HG03457 (cell line): Measurements from ENCODE around the gene NFATC2.

Experiments used
- ATAC-seq: cut with Tn5 transposase; IDR thresholded peaks from one replicate; pipeline ENCODE4 v1.9.1; 2021; ENCODE audit warnings: moderate number of reproducible peaks; ENCODE audit not compliant: unreplicated experiment

NFATC2 gene

DNA sequence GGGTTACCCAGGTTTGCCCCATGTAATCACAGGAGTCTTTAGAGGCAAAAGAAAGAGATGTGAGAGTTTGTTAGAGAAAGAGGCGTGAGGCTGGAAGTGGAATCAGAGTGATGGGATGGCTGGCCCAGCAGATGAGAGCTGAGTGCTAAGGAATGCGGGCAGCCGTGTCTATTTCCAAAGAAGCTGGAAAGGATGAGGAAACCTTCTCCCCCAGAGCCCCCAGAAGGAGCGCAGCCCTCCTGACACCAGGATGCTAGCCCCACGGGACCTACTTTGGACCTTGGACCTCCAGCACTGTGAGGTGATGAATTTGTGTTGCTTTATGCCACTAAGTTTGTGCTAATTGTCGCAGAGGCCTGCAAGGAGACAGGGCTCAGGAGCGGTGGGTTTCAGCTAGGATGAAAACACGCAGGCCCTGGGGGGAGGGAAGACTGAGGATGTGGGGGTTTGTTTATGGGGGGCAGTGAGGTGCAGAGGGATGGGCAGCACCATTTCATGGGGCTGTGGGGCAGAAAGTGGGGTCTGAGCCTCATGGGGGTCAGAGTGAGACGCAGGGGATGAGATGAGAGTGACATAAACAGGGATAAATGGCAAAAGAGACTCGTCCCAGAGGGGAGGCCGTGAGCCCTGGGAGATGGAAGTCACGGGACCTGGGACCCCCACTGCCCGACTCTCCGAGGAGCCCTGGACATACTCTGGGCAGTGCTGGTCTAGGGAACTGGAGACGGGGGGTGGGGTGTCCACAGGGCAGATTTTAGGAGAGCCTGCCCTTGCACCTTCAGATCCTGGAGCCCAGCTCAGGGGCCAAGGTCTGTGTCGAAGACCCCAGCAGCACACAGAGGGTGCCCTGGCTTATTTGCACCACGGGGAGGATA is 160.2 kb downstream of the NFATC2 start:
- no peak for ATAC-seq

DNA sequence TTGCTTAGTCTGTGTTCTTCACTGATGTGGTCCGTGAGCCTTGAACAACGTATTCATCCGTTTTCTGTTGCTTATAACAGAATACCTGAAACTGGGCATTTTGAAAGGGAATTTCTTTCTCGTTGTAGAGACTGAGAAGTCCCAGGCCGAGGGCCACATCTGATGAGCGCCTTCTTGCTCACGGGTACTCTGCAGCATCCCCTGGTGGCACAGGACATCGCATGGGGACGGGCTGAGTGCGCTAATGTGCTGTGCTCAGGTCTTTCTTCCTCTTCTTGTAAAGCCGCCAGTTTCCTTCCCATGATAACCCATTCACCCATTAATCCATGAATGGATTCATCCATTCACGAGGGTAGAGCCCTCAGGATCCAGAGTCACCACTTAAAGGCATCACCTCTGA is 161.0 kb downstream of the NFATC2 start:
- no peak for ATAC-seq

DNA sequence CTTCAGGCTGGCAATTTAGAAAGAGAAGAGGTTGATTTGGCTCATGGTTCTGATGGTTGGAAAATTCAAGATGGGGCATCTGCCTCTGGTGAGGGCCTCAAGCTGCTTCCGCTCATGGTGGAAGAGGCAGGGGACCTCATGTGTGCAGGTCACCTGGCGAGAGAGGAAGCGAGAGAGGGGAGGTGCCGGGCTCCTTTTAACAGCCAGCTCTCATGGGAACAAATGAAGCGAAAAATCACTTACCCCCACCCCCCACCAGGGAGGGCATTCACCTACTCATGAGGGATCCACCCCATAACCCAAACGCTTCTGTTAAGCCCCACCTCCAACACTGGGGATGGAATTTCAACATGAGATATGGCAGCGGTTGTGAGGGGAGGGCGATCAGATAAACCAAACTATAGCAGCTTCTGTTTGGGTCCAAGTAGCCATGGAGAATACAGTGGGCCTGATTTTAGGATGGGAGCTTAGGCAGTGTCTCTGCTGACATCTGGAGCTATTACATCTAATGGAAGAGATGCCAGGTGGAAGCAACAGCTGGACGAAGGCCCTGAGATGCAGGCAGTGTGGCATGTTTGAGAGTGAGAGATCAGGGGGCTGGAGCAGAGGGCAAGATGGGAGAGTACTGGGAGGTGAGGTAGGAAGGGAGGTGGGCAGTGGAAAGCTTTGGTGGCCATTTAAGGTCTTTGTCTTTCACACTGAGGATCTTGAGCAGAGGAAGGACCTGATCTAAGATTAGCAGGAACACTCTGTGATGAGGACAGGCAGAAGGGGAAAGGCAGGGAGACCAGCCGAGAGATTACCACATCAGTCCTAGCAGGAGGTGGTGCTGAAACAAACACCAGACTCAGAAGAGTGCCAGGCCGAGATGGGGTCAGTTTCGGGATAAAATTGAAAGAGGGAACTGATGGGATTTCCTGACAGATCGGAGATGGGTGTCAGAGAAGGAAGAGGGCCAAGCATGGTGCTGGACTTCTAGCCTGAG is 161.8 kb downstream of the NFATC2 start:
- no peak for ATAC-seq

DNA sequence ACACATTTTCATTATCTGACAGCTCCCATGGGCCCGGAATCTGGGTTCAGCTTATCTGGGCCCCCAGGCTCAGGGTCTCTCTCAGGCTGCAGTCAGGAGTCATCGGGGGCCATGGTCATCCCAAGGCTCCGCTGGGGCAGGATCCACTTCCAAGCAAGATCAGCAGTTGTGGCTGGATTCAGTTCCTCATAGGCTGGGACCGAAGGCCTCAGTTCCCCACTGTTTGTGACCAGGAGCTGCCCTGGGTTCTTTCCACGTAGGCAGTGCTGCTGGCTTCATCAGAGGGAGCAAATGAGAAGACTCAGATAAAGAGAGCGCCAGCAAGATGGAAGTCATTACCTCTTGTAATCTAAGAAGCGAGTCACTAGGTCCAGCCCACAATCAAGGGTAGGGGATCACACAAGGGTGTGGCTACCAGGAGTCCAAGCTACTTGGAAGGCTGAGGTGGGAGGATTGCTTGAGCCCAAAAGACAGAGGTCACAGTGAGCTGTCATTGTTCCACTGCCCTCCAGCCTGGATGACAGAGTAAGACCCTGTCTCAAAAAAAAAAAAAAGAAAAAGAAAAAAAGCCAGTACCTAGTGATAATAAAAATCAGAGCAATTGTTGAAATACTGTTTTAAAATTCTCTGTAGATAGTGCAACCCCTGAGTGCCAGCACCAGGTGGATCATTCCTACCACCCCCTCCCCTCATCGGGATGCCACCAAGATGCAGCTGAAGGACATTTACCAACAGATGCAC is 162.7 kb downstream of the NFATC2 start:
- ATAC-seq = no peak

DNA sequence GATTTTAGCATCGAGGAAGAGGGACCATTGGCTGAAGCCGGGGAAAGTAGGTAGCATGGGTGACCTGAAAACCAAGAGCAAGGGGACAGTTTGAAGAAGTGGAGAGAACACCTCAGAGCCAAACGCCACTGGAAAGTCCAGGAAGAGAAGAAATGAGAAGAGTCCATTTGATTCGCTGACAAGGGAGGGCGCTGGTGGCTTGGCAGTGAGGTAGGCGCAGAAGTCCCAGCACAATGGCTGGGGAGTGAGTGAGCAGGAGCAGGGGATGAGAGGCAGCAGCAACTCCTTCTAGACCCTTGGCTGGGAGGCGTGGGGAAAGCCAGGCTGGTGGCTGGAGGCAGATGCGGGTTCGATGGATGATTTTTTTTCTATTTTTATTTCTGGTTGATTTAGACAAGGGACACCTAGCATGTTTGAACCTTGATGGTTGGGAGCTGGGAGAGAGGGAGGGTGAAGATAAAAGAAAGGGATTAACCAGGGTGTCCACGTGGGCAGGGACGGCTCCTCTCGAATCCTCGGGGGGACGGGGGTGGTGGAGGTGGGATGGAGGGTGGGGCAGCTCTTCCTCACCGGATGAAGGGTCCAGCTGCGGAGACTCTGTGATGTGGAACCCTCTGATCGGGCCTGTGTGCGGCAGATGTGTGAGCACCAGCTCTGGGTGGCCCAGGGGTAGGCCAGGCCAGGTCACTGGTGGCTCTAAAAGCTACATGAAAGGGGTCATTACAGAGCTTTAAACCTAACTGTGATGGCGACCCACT is 164.2 kb downstream of the NFATC2 start:
- ATAC-seq = no peak

DNA sequence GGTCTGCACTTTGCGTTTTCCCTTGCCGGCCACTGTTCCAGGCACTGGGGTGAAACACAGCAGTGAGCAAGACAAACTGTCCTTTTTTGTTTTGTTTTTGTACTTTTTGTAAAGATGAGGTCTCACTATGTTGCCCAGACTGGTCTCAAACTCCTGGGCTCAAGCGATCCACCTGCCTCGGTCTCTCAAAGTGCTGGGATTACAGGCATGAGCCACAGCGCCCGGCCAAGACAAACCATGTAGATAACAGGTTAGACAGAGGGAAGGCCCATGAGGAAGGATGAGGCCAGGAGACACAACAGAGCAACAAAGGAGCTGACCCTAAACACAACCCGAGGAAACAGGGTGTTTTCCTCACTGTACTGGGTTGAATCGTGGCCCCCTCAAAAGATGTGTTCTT is 165.4 kb downstream of the NFATC2 start:
- ATAC-seq = no peak

DNA sequence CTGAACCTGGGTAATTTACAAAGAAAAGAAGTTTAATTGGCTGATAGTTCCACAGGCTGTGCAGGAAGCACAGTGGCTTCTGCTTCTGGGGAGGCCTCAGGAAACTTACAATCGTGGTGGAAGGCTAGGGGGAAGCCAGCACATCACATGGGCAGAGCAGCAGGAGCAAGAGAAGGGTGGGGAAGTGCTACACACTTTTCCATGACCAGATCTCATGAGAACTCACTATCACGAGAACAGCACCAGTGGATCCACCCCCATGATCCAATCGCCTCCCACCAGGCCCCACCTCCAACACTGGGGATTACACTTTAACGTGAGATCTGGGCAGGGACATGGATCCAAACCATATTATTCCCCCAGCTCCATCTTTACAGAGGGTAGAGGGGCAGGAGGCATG is 166.4 kb downstream of the NFATC2 start:
- ATAC-seq = no peak

DNA sequence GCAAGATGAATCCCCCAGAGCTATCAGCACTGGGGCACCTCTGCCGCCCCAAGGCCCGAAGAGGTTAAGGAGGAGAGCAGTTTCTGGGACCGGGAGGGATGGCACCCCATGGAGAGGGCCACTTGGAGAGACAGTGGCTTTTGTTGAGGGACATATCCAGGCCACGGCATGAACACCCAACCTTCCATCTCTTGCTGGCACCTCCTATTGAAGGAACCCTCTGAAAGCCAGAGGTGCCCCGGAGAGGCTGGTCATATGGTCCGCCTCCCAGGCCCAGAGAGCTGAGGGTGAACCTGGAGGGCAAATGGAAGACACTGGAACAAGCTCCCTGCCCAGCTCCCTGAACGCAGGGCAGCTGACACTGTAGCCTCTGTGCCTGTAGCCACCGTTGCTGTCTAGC is 167.0 kb downstream of the NFATC2 start:
- no peak for ATAC-seq

DNA sequence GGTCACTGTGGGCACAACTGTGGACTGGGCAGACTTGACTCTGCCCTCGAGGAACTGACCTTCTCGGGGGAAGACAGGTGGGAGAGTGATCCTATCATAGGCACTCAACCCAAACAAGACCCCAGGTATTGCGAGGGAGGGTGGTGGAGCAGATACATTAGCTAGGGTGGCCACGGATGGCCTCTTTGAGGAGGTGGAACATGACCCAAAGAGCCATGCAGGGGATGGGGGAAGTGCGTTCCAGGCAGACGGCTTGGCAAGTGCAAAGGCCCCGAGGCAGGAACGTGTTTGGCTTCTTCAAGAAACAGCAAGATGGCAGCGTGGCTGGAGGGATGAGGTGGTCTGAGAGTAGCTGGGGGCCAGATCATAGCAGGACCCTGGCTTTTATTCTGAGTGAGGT is 167.6 kb downstream of the NFATC2 start:
- no peak for ATAC-seq

DNA sequence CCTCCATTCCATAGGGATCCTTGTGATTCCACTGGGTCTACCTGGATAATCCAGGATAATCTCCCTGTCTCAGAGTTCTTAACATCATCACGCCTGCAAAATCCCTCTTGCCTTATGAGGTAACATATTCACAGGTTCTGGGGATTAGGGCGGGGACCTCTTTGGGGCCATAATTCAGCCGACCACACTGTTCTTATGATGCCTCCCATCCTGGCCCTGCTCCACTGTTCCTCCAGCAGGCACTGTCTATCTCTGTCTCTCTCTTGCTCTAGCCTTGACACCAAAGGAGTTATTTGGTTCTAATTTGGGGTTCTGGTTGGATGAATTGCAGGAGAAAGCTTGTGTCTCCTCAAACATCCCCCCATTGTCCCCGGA is 168.1 kb downstream of the NFATC2 start:
- ATAC-seq = no peak

DNA sequence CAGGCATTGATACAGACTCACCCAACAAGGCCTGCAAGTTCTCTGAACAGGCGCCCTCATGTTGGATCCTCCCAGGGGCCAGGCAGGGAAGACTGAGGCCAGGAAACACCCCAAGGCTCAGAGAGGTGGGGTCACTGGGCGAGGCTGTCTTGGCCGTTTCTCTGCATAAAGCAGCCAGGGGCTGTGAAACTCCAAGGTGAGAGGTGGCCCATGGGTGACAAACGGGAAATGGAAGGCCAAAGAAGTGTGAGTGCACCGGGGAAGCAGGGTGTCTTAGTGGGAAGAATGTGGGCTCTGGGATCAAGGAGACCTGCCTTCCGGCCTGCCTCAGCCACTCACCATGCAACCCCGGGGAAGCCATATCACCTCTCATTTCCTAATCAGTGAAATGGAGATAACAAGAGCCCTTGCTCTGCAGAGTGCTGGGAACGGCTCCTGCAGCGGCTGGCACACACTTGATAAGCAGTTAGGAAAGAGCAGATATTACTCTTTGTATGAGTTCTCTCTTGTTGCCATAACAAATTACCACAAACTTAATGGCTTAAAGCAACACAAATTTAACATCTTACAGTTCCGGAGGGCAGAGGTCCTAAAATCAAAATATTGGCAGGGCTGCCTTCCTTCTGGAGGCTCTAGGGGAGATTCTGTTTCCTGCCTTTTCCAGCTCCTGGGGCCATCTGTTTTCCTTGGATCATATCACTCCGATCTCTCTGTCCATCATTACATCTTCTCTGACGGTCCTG is 168.6 kb downstream of the NFATC2 start:
- no peak for ATAC-seq

DNA sequence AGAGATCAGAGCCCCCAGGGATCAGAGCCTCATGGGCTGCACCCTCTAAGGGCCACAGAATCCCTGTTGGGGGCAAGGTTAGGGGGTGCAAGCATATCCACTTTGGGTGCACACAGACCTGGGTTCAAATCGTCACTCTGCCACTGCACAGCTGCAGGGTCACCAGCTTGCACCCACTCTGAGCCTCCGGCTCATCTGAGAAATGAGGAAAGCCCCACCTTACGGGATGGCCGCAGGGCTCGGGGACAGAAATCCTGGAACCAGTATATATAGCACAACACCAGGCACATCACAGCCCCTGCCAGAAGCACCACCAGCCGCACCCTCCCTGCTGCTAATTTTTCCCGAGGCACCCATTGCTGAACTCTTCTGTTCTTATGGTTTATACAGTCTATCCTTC is 169.6 kb downstream of the NFATC2 start:
- ATAC-seq = no peak

DNA sequence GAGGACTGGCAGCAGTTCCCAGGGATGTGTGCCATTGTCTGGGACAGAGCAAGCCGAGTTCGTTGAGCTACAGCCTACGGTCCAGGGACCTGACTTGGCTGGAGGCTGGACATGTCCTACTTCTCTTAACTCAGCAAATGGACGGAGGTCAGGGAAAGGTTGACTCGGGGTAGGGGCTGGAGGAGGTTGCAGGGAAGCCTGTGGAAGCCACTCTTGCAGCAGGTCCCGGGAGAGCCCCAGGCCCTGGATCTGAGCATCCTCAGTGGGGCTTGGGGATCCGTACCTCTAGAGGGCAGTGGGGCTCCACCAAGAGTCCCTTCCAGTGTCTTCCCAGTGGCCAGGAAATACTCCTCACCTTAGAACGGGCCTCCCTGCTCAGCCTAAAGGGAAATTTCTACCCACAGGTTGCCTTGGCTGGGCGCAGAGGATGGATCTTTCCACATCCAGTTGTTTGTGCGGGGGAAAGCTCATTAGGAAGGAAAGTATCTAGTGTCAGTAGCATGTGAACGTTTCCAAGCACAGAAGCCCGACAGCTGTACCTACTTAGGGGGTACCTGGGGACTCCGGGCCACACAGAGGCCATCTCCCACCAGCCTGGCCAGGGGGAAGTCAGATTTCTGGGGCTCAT is 170.2 kb downstream of the NFATC2 start:
- no peak for ATAC-seq

DNA sequence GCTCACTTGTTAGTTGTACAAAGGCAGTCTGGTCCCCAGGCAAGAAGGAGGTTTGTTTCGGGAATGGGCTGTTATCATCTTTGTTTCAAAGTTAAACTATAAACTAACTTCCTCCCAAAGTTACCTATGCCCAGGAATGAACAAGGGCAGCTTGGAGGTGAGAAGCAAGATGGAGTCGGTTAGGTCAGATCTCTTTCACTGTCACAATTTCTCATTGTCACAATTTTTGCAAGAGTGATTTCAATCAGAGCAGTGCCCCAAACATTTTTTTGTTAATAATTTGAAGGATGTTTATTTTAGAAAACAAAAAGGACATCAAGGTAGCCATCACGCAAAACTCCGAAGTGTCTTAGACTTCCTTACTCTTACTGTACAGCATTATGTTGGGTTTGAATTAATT is 170.8 kb downstream of the NFATC2 start:
- no peak for ATAC-seq

DNA sequence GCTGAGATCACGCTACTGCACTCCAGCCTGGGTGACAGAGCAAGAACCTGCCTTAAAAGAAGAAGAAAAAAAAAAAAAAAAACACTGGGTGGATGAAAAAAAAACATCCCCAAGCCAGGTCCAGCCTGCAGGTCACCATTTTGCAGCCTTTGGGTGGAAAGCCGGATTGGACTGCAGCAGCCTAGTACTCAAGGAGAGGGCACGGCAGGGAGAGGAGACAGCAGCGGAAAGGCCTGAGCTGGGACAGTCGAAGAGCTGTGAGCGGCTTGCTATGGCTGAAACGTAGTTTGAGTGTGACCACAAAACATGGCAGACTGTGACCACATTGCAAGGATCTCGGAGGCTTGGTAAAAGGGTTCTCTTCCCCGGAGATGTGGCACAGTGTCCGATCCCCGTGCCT is 173.0 kb downstream of the NFATC2 start:
- no peak for ATAC-seq

DNA sequence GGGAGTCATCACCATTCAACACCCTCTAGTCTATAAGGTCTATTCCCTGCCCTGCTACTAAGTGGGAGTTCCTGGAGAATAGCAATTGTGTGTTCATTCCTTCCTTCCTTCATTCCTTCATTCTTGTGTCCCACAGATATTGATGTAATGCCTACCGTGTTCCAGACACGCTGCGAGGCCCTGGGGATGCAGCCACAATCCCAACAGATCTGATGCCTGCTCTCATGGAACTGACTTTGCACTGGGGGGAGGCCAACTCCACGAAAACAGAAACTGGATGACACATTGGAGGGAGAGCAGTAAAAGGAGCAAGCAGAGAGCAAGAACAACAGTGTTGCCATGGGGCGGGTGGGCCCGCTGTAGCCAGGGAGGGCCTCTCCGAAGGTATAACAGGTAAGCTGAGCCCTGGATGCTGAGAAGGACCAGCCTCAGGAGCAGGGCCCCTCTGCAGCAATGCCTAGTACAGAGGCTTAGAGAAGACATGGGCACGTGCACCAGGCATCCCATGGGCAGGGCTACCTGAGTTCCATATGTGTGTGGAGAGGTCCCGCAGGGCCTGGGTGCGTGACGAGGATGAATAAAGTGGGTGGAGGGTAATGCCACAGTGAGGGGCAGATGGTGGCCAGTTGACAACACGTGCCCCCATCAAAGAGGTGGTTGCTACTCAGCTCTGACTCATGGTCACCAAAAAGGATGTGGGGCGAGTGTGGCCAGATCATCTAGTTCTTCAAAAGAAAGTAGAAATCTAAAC is 173.9 kb downstream of the NFATC2 start:
- ATAC-seq = no peak

DNA sequence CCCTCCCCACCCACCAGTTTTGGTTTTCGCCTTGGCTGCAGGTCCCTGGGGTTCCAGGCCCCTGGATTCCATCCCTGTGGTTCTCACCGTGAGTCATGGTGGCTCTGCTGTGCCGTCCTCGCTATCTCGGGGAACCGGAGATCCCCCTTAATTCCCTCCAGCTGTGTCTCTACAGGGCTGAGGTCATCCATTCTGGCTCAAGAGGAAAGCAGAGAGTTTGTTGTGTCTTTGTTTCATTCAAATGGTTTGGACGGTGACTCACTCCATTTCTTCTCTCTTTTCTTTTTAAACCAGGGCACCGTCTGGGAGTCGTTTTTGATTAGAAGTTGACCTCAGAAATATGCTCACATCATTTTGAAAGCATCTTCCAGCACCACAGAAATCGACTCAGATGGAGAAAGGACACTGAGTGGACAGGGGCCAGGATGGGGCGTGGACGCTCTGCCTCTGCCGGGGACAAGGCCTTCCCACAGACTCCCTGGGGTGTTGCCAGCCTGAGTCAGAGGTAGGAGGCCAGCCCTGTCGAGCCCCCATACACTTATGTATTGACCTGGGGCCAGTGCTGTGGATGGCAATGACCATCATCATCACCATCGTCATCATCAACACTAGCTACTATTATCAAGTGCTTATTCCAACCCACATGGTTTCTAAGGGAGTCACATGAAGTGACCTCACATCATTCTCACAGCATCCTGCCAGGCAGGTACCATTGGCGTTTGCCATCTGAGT is 176.2 kb downstream of the NFATC2 start:
- no peak for ATAC-seq

DNA sequence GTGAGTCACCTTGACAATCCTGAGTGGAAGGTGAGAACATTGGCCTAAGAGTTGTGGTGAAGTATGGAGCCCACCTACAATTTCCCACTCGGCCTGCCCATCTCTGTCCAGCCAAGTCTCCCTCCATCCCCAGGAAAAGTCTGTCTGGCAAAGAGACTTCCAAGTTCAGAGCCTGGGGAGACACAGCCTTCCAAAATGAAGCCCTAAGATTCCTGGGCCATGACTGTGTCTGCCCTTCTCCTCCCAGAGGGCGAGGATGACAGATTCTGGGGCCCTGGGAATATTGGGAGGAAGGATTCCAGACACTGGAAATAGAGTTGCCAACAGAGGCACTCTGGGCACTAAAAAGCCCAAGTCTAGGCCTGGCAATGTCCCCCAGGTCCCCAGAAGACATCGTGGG is 176.8 kb downstream of the NFATC2 start:
- no peak for ATAC-seq
